Psoas muscle (tissue), 8 donors: ENCODE data around the gene LRP1B. TPM values are rescaled to one million over a fixed set of nuclear protein-coding genes. Genes with fewer than 3 reads are reported as not detected.

Experiments
- ATAC-seq, 4 donors: fragments of 200-7000 bp; cut with Tn5 transposase; one replicate each; pipeline ENCODE4 v1.9.1; 2020; ENCODE audit warnings: moderate library complexity in 3 of 4, mild to moderate bottlenecking in 2 of 4
- DNase-seq, 2 donors: peaks; one replicate each; pipeline ENCODE4 v3.0.0-alpha.2; 2020
- H3K27ac ChIP-seq: fragments of 200-600 bp; one replicate; pipeline ENCODE4 v1.8.0; 2022
- H3K27me3 ChIP-seq, 3 donors: fragments of 200-600 bp in 1 of 3; one replicate each; pipeline versions ENCODE4 v1.6.1 to v1.8.0; 2013 to 2022; ENCODE audit warnings: low read length in 2 of 3, mild to moderate bottlenecking in 2 of 3, moderate library complexity in 1 of 3; ENCODE audit not compliant: insufficient read depth in 3 of 3
- H3K36me3 ChIP-seq, 2 donors: fragments of 200-600 bp in 1 of 2; one replicate each; pipeline versions ENCODE4 v1.6.1 to v1.8.0; 2013 to 2022; ENCODE audit warnings: low read depth in 1 of 2, mild to moderate bottlenecking in 1 of 2, moderate library complexity in 1 of 2; ENCODE audit not compliant: insufficient read depth in 1 of 2
- H3K4me1 ChIP-seq: fragments of 200-600 bp; one replicate; pipeline ENCODE4 v1.8.0; 2022
- H3K4me3 ChIP-seq: fragments of 200-600 bp; one replicate; pipeline ENCODE4 v1.8.0; 2022; ENCODE audit warnings: mild to moderate bottlenecking
- H3K9me3 ChIP-seq: fragments of 200-600 bp; one replicate; pipeline ENCODE4 v1.8.0; 2022
- WGBS, 3 donors: extraction: QIAGEN DNeasy Blood & Tissue Kit; methylation state at CpG; one replicate each; pipeline versions ENCODE4 v1.1.6 to v1.1.7; 2013; 5-methylcytosine and 5-hydroxymethylcytosine counted together
- intact Hi-C, 2 donors: fragments of 100-400 bp; cut with DNase I; formaldehyde crosslinking; loops; one replicate each; pipeline versions ENCODE4 v1.11.0 to v1.14.2; 2022
- polyA plus RNA-seq, 3 donors: library from polyadenylated mRNA; stranded (reverse); fragments of 200-250 nt; gene quantifications; one replicate each; pipeline ENCODE4 v1.2.3, GENCODE V29; 2013
- total RNA-seq, 4 donors: library from RNA; stranded (reverse); fragmentation: NEBNext Ultra II Directional in 2 of 4; extraction: Animal tissue kit (Norgen Biotek cat#: 25700) in 2 of 4; gene quantifications; one replicate each; pipeline versions ENCODE4 v1.2.1 to v1.2.4, GENCODE V29; 2021 to 2023
- TF ChIP-seq, protein P1 (sequence below): fragments of 200-600 bp; IDR thresholded peaks from one replicate; pipeline ENCODE4 v1.8.0; 2022; ENCODE audit warnings: antibody characterized with exemption
- donor health status: healthy with polysubstance abuse.
- donor health status: DM: no; HTN: no; CAD: no; lungs with moderate emphysema.
- donor health status: Bipolar disorder and iron deficiency.
- donor health status: healthy.
- donor health status: DM: yes; HTN: yes; CAD: no.
- donor health status: DM: no; HTN: no; CAD: no.
- donor health status: DM: no; HTN: no; CAD: no.
- donor health status: DM: yes; HTN: yes; CAD: no.

LRP1B gene
- total and polyA plus RNA-seq, 7 donors = 0.33 to 3.3 (median 0.95) TPM

DNA sequence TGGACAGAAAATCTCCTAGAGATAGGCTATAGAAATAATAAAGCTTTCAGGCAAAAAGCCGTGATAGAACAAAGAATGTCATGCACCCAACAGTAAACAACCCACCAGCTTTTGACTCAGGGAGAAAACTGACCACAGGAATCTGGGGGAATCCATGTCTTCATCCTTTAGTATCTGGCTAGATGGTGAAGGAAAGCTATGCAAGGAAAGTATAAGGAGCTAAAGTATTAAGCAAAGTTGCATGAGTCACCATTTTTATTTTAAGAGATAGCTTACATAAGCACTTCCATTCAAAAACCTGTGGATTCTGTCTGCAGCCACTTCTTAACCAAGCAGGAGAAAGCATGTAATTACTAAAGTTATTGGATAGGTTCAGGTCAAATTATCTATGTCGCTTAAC lies 363.8 kb downstream of the LRP1B start:
- 64 to 74% (median 72%) methylated on average over 2 of the region's 2 CpGs for WGBS, 3 donors
- intact Hi-C loops = no loop called here
- TF ChIP-seq, protein P1, sequence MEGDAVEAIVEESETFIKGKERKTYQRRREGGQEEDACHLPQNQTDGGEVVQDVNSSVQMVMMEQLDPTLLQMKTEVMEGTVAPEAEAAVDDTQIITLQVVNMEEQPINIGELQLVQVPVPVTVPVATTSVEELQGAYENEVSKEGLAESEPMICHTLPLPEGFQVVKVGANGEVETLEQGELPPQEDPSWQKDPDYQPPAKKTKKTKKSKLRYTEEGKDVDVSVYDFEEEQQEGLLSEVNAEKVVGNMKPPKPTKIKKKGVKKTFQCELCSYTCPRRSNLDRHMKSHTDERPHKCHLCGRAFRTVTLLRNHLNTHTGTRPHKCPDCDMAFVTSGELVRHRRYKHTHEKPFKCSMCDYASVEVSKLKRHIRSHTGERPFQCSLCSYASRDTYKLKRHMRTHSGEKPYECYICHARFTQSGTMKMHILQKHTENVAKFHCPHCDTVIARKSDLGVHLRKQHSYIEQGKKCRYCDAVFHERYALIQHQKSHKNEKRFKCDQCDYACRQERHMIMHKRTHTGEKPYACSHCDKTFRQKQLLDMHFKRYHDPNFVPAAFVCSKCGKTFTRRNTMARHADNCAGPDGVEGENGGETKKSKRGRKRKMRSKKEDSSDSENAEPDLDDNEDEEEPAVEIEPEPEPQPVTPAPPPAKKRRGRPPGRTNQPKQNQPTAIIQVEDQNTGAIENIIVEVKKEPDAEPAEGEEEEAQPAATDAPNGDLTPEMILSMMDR = no peak
- DNase-seq (no peak), ATAC-seq (no peak)
- H3K36me3 ChIP-seq = no peaks in the 10 kb centered on the region
- H3K27me3 ChIP-seq = no peaks in the 10 kb centered on the region
- H3K9me3 ChIP-seq = no peaks in the 10 kb centered on the region
- H3K27ac ChIP-seq = no peak overlapping the region
- no peak overlapping the region for H3K4me3 ChIP-seq
- no peaks in the 10 kb centered on the region for H3K4me1 ChIP-seq

GRCh38 chr2:141766225-141766624 lies 364.6 kb downstream of the LRP1B start:
- ATAC-seq = no peak
- no peaks in the 10 kb centered on the region for H3K27me3 ChIP-seq
- 17 to 25% (median 23%) methylated on average over 2 of the region's 2 CpGs for WGBS, 3 donors
- no peak overlapping the region for H3K4me3 ChIP-seq
- no peaks in the 10 kb centered on the region for H3K9me3 ChIP-seq
- intact Hi-C loops = no loop called here
- H3K4me1 ChIP-seq = no peaks in the 10 kb centered on the region
- no peaks in the 10 kb centered on the region for H3K36me3 ChIP-seq
- DNase-seq = no peak
- TF ChIP-seq, protein P1 = no peak
- H3K27ac ChIP-seq = no peak overlapping the region

GRCh38 chr2:141748616-141749015 lies 382.2 kb downstream of the LRP1B start:
- H3K27ac ChIP-seq = no peak overlapping the region
- 34 to 70% (median 70%) methylated on average over 1 of the region's 1 CpG for WGBS, 3 donors
- H3K4me1 ChIP-seq = no peaks in the 10 kb centered on the region
- no peak overlapping the region for H3K4me3 ChIP-seq
- H3K9me3 ChIP-seq = no peaks in the 10 kb centered on the region
- intact Hi-C loops = no loop called here
- TF ChIP-seq, protein P1 = no peak
- no peaks in the 10 kb centered on the region for H3K36me3 ChIP-seq
- no peak for ATAC-seq
- DNase-seq = no peak
- H3K27me3 ChIP-seq = no peaks in the 10 kb centered on the region

DNA sequence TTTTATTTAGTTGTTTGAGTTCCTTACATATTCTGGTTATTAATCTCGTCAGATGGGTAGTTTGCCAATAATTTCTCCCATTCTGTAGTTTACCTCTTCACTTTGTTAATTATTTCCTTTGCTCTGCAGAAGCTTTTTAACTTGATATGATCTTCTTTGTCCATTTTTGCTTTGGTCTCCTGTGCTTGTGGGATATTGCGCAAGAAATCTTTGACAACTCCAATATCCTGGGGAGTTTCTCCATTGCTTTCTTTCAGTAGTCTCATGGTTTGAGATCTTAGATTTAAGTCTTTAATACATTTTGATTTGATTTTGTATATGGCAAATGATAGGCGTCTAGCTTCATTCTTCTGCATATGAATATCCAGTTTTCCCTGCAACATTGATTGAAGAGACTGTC lies 389.2 kb downstream of the LRP1B start:
- ATAC-seq (no peak), DNase-seq (no peak)
- Histone ChIP-seq H3K36me3 (no peaks in the 10 kb centered on the region), H3K4me3 (no peak overlapping the region), H3K4me1 (no peaks in the 10 kb centered on the region), H3K27ac (no peak overlapping the region), H3K9me3 (no peaks in the 10 kb centered on the region), H3K27me3 (no peaks in the 10 kb centered on the region)
- TF ChIP-seq, protein P1 = no peak
- intact Hi-C loops = no loop called here
- WGBS, 3 donors = 64 to 88% (median 80%) methylated on average over 3 of the region's 3 CpGs

- H3K36me3 ChIP-seq = no peaks in the 10 kb centered on the region
- H3K27me3 ChIP-seq = no peaks in the 10 kb centered on the region
- no peaks in the 10 kb centered on the region for H3K4me1 ChIP-seq
- intact Hi-C loops = no loop called here
- no peak for ATAC-seq
- H3K27ac ChIP-seq = no peak overlapping the region
- no peak overlapping the region for H3K4me3 ChIP-seq
- TF ChIP-seq, protein P1 = no peak
- DNase-seq = no peak
- H3K9me3 ChIP-seq = no peaks in the 10 kb centered on the region
- WGBS, 3 donors = 42 to 63% (median 46%) methylated on average over 3 of the region's 3 CpGs
Observed at GRCh38 chr2:141737492-141738255, 393.1 kb downstream of the LRP1B start.
